GM12878 (cell line): ENCODE data around the gene NEXN. TPM values are rescaled to one million over a fixed set of nuclear protein-coding genes. Genes with fewer than 3 reads are reported as not detected.

Source experiments
- ATAC-seq: fragments of 200-7000 bp; cut with Tn5 transposase; 3 replicates; pipeline ENCODE4 v1.9.1; 2020; ENCODE audit warnings: mild to moderate bottlenecking, moderate library complexity
- BruUV-seq: library from RNA; stranded (reverse); fragments of 400-500 nt; replicated peaks from 2 replicates; lab custom pipeline; 2021; lab: Mats Ljungman, UMichigan
- CTCF ChIA-PET: fragments of 300-600 bp; sonication (Branson Sonifier 250); formaldehyde crosslinking; extraction: SDS; loops from one replicate; lab custom pipeline; 2021; ENCODE audit warnings: inconsistent platforms; lab: Yijun Ruan, JAX
- POLR2A ChIA-PET: fragments of 350-600 bp; formaldehyde crosslinking; extraction: SDS; loops from one replicate; lab custom pipeline; 2021; ENCODE audit warnings: inconsistent platforms; lab: Charles Lee
- RAD21 ChIA-PET: fragments of 300-600 bp; sonication (Branson Sonifier 250); formaldehyde crosslinking; loops from one replicate; lab custom pipeline; 2023; ENCODE audit warnings: antibody characterized with exemption; ENCODE audit not compliant: unreplicated experiment; lab: Charles Lee
- SMC1A ChIA-PET: fragments of 300-600 bp; sonication (Branson Sonifier 250); formaldehyde crosslinking; loops from one replicate; lab custom pipeline; 2023; ENCODE audit not compliant: unreplicated experiment, uncharacterized antibody; lab: Charles Lee
- DNase-seq: peaks from one replicate; pipeline ENCODE4 v3.0.0-alpha.2; 2011; ENCODE audit warnings: low read depth, low spot score
- FAIRE-seq: peaks from 3 replicates; lab custom pipeline; 2011; peaks lifted over from hg19 to GRCh38; lab: Jason Lieb, UNC
- H2AFZ ChIP-seq: 2 replicates; pipeline ENCODE4 v1.6.0; 2011; ENCODE audit warnings: low read depth, low read length, control low read depth; ENCODE audit not compliant: control insufficient read depth
- H3K27ac ChIP-seq: 2 replicates; pipeline ENCODE4 v1.5.1; 2011; ENCODE audit warnings: control low read depth; ENCODE audit not compliant: control insufficient read depth, insufficient read depth
- H3K27me3 ChIP-seq, 2 experiments: replicated peaks in 1 of 2; 2 replicates each; pipeline versions ENCODE4 v1.6.0 to v1.6.1; 2011; ENCODE audit warnings: low read length in 1 of 2; ENCODE audit not compliant: control insufficient read depth in 2 of 2, insufficient read depth in 2 of 2
- H3K36me3 ChIP-seq, 2 experiments: 2 replicates each; pipeline ENCODE4 v1.5.1; 2011; ENCODE audit warnings: low read length in 1 of 2; ENCODE audit not compliant: control insufficient read depth in 2 of 2, insufficient read depth in 2 of 2
- H3K4me1 ChIP-seq: 2 replicates; pipeline ENCODE4 v1.6.1; 2011; ENCODE audit warnings: mild to moderate bottlenecking, low read length, moderate library complexity, mixed read lengths; ENCODE audit not compliant: control insufficient read depth, insufficient read depth
- H3K4me2 ChIP-seq: 2 replicates; pipeline ENCODE4 v1.6.0; 2011; ENCODE audit warnings: control low read depth; ENCODE audit not compliant: control insufficient read depth, insufficient read depth
- H3K4me3 ChIP-seq: fragments of 200-600 bp; sonication (generic); 2 replicates; pipeline ENCODE4 v1.5.1; 2016
- H3K79me2 ChIP-seq: 2 replicates; pipeline ENCODE4 v1.6.0; 2011; ENCODE audit warnings: low read length; ENCODE audit not compliant: control insufficient read depth, insufficient read depth
- H3K9ac ChIP-seq: 2 replicates; pipeline ENCODE4 v1.8.0; 2011; ENCODE audit warnings: low read length, control low read depth, mixed read lengths; ENCODE audit not compliant: control insufficient read depth, insufficient read depth
- H3K9me3 ChIP-seq: replicated peaks from 3 replicates; pipeline ENCODE4 v1.5.1; 2011; ENCODE audit warnings: mild to moderate bottlenecking, low read length; ENCODE audit not compliant: control insufficient read depth, insufficient read depth
- H4K20me1 ChIP-seq: 2 replicates; pipeline ENCODE4 v1.6.0; 2011; ENCODE audit not compliant: control insufficient read depth, insufficient read depth
- BACH1 ChIP-seq: fragments of 450-650 bp; IDR thresholded peaks from 2 replicates; pipeline ENCODE4 v1.6.1; 2017; ENCODE audit warnings: mild to moderate bottlenecking, borderline replicate concordance
- CBX3 ChIP-seq: fragments of 200-600 bp; sonication (generic); IDR thresholded peaks from 2 replicates; pipeline ENCODE4 v1.6.1; 2016; ENCODE audit warnings: low read depth, borderline replicate concordance
- CBX5 ChIP-seq: sonication (generic); IDR thresholded peaks from 2 replicates; pipeline ENCODE4 v1.6.1; 2016; ENCODE audit warnings: low read depth, moderate library complexity, mild to moderate bottlenecking, inconsistent platforms
- HCFC1 ChIP-seq: fragments of 150-350 bp; IDR thresholded peaks from 2 replicates; pipeline ENCODE4 v1.6.1; 2014; ENCODE audit warnings: low read length
- KAT2A ChIP-seq: conservative IDR thresholded peaks from 2 replicates; pipeline ENCODE4 v1.6.1; 2011; ENCODE audit warnings: low read depth, low read length; ENCODE audit not compliant: control insufficient read depth
- PAX5 ChIP-seq: IDR thresholded peaks from 2 replicates; pipeline ENCODE4 v1.6.1; 2011; ENCODE audit warnings: low read depth, low read length, borderline replicate concordance
- PML ChIP-seq: IDR thresholded peaks from 2 replicates; pipeline ENCODE4 v1.6.1; 2012; ENCODE audit warnings: low read length, inconsistent platforms
- POLR2A ChIP-seq: IDR thresholded peaks from 2 replicates; pipeline ENCODE4 v1.6.1; 2011; ENCODE audit warnings: low read depth, mild to moderate bottlenecking, low read length
- RB1 ChIP-seq: fragments of 450-650 bp; formaldehyde crosslinking; IDR thresholded peaks from 2 replicates; pipeline ENCODE4 v1.6.1; 2017; ENCODE audit warnings: mild to moderate bottlenecking, borderline replicate concordance
- RCOR1 ChIP-seq: conservative IDR thresholded peaks from 2 replicates; pipeline ENCODE4 v1.6.1; 2012; ENCODE audit warnings: low read depth, low read length, improper control_type of control experiment
- STAT3 ChIP-seq: IDR thresholded peaks from 2 replicates; pipeline ENCODE4 v1.6.1; 2011; ENCODE audit warnings: low read depth, low read length, improper control_type of control experiment
- ZNF622 ChIP-seq: fragments of 450-650 bp; IDR thresholded peaks from 2 replicates; pipeline ENCODE4 v1.6.1; 2017; ENCODE audit warnings: mild to moderate bottlenecking, inconsistent platforms
- WGBS: methylation state at CpG from one replicate; pipeline ENCODE4 v1.1.6; 2016; ENCODE audit warnings: low lambda C conversion rate; ENCODE audit not compliant: insufficient replicate concordance, insufficient coverage; ENCODE audit errors: missing lambda C conversion rate; 5-methylcytosine and 5-hydroxymethylcytosine counted together
- in situ Hi-C: fragments of 300-500 bp; cut with MboI; formaldehyde crosslinking; loops from 9 replicates; pipeline ENCODE4 v1.14.3; 2018; ENCODE audit warnings: mixed read lengths
- intact Hi-C: fragments of 100-400 bp; cut with micrococcal nuclease; formaldehyde crosslinking; loops from one replicate; pipeline ENCODE4 v1.14.2; 2022; ENCODE audit not compliant: unreplicated experiment
- polyA plus RNA-seq, 11 experiments: library from polyadenylated mRNA; depleted of rRNA in 4 of 11; unstranded in 6 of 11; stranded (reverse) in 5 of 11; fragments of >200 nt; fragmentation: Nextera tagmentation in 4 of 11; fragmentation: Illumina TruSeq in 1 of 11; extraction: Ambion mirVana in 4 of 11; extraction: Trizol in 1 of 11; gene quantifications; 1 replicate in 1 of 11; 2 replicates in 10 of 11; pipeline versions ENCODE4 v1.2.1 to v1.2.3, GENCODE V29; 2011 to 2016; ENCODE audit warnings: inconsistent platforms in 2 of 11, missing spikeins in 2 of 11, low read depth in 1 of 11
- total RNA-seq, 4 experiments: library from RNA; depleted of rRNA in 3 of 4; stranded (reverse); fragments of >200 nt in 3 of 4; fragmentation: Illumina TruSeq in 1 of 4; extraction: Trizol in 1 of 4; gene quantifications; 2 replicates each; pipeline versions ENCODE4 v1.2.1 to v1.2.3, GENCODE V29; 2013 to 2021

The NEXN gene
- total and polyA plus RNA-seq, 10 of the 15 experiments (the other 5 are each of a cell fraction or from before 2014, with no cell fraction given) = 2.5 to 46.6 (median 15.4) TPM

DNA sequence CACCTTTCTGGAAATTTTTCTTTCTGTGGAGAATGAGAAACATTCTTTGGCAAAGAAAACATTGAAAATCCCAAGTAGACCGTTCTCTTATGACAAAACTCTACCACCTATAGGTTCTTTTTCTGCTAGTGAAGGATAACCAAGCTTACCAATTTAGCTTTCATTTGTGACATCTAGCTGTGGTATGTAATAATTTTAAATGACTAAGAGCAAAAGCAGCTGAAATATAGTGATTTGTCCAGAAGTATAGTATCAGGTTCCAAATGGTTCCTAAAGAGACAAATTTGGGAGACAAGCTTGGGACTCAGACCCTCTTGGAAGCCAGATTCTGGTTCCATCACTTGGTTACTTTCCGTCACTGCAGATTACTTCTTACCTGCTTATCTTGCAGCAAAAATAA, 66.1 kb downstream of the NEXN start:
- peaks cover 3 to 48% of the 10 kb centered on the region in 2 experiments for H3K36me3 ChIP-seq
- BruUV-seq = TSS peak; percentile 1
- no peak for TF ChIP-seq RCOR1
- TF ChIP-seq CBX5 = no peak
- TF ChIP-seq ZNF622 = no peak
- TF ChIP-seq BACH1 = no peak
- TF ChIP-seq CBX3 = no peak
- TF ChIP-seq KAT2A = no peak
- TF ChIP-seq STAT3 = no peak
- TF ChIP-seq PAX5 = no peak
- TF ChIP-seq POLR2A = no peak
- no peak for TF ChIP-seq HCFC1
- TF ChIP-seq RB1 = no peak
- no peak for TF ChIP-seq PML
- ChIA-PET POLR2A (no interaction called here), RAD21 (interaction anchor here (1.7 kb wide), 1 partner anchor 21 kb away, joined by 3 read pairs; no protein-coding TSS in a partner anchor), CTCF (interaction anchor here (0.8 to 2.1 kb wide), 3 partner anchors 13 to 178 kb away, joined by 3 to 5 read pairs (median 3); no protein-coding TSS in a partner anchor), SMC1A (interaction anchor here (0.9 to 4.8 kb wide), 4 partner anchors 7 to 51 kb away, joined by 3 to 15 read pairs (median 4); no protein-coding TSS in a partner anchor)
- no peaks in the 10 kb centered on the region for H3K9me3 ChIP-seq
- H3K4me1 ChIP-seq = peaks cover 16% of the 10 kb centered on the region
- in situ Hi-C loops = no loop called here
- ATAC-seq (no peak), FAIRE-seq (no peak), DNase-seq (no peak)
- 98% methylated on average over 2 of the region's 2 CpGs for WGBS
- intact Hi-C loops = no loop called here
- no peak overlapping the region for H3K27ac ChIP-seq
- no peak overlapping the region for H3K4me2 ChIP-seq
- H3K79me2 ChIP-seq = peaks cover 7% of the 10 kb centered on the region
- H4K20me1 ChIP-seq = 0 out of 2 replicates have a peak, but pooled peaks cover under 1% of the 10 kb centered on the region
- no peak overlapping the region for H3K9ac ChIP-seq
- no peaks in the 10 kb centered on the region for H3K27me3 ChIP-seq
- H3K4me3 ChIP-seq = no peak overlapping the region
- no peak overlapping the region for H2AFZ ChIP-seq
